Loucy (cell line): ENCODE results near the gene CRCP.

ENCODE experiments used
- CTCF ChIP-seq: fragments of 200-600 bp; sonication (generic); conservative IDR thresholded peaks from 2 replicates; pipeline ENCODE4 v1.5.1; 2014; ENCODE audit warnings: mild to moderate bottlenecking, antibody characterized with exemption, low read length
- EZH2phosphoT487 ChIP-seq: fragments of 200-600 bp; IDR thresholded peaks from 2 replicates; pipeline ENCODE4 v1.6.1; 2018; ENCODE audit warnings: antibody characterized with exemption, mild to moderate bottlenecking, moderate library complexity, borderline replicate concordance

GRCh38 chr7:66193146-66193725, 78.6 kb downstream of the CRCP start:
- TF ChIP-seq CTCF (no peak), EZH2phosphoT487 (no peak)
